HCT116 (cell line): ENCODE measurements around the gene TCP11L1. TPM values are rescaled to one million over a fixed set of nuclear protein-coding genes. Genes with fewer than 3 reads are reported as not detected.

ENCODE experiments used
- ATAC-seq: fragments of 200-7000 bp; cut with Tn5 transposase; 2 replicates; pipeline ENCODE4 v1.9.1; 2020; ENCODE audit warnings: mild to moderate bottlenecking, moderate library complexity
- BruUV-seq: library from RNA; stranded (reverse); fragments of 400-500 nt; replicated peaks from 2 replicates; lab custom pipeline; 2021; lab: Mats Ljungman, UMichigan
- CTCF ChIA-PET: fragments of 300-600 bp; sonication (Branson Sonifier 250); formaldehyde crosslinking; loops from one replicate; lab custom pipeline; 2021; ENCODE audit warnings: antibody characterized with exemption; lab: Charles Lee
- POLR2A ChIA-PET: fragments of 300-600, 350-600 bp; sonication (Branson Sonifier 250); formaldehyde crosslinking; loops from one replicate; lab custom pipeline; 2021; ENCODE audit warnings: antibody characterized with exemption; lab: Charles Lee
- RAD21 ChIA-PET, 2 experiments: fragments of 300-600 bp; sonication (Branson Sonifier 250); formaldehyde crosslinking; loops; one replicate each; lab custom pipeline; 2023; ENCODE audit warnings: low total read pairs in 2 of 2; ENCODE audit not compliant: uncharacterized antibody in 2 of 2, unreplicated experiment in 2 of 2, low non-redundant PET in 1 of 2; lab: Charles Lee
- DNase-seq: peaks from one replicate; pipeline ENCODE4 v3.0.0-alpha.2; 2010; ENCODE audit warnings: low read depth, low spot score
- H2AFZ ChIP-seq: fragments of 200-600 bp; shearing (Covaris generic), sonication (generic); 2 replicates; pipeline ENCODE4 v1.6.1; 2017; ENCODE audit warnings: low read depth, mixed run types, mixed read lengths, antibody characterized with exemption, low read length; ENCODE audit not compliant: poor library complexity, severe bottlenecking
- H3K27ac ChIP-seq: 2 replicates; pipeline ENCODE4 v1.5.1; 2012; ENCODE audit warnings: low read depth, low read length
- H3K27me3 ChIP-seq: fragments of 200-600 bp; sonication (generic); 2 replicates; pipeline ENCODE4 v1.6.1; 2016; ENCODE audit warnings: mixed run types, low read length, mixed read lengths; ENCODE audit not compliant: insufficient read depth
- H3K36me3 ChIP-seq, 2 experiments: fragments of 200-500 bp in 1 of 2; fragments of 200-600 bp in 1 of 2; sonication (Bioruptor generic) in 1 of 2; sonication (generic) in 1 of 2; 2 replicates each; pipeline versions ENCODE4 v1.5.1 to v1.6.1; 2014 to 2016; ENCODE audit warnings: low read length in 2 of 2, inconsistent platforms in 1 of 2, mixed read lengths in 1 of 2, mixed run types in 1 of 2; ENCODE audit not compliant: insufficient read depth in 2 of 2, control insufficient read depth in 1 of 2
- H3K4me1 ChIP-seq, 2 experiments: fragments of 200-600 bp in 1 of 2; sonication (generic) in 1 of 2; 2 replicates each; pipeline versions ENCODE4 v1.5.1 to v1.6.1; 2012 to 2017; ENCODE audit warnings: low read length in 2 of 2, inconsistent platforms in 1 of 2, mild to moderate bottlenecking in 1 of 2, mixed read lengths in 1 of 2, mixed run types in 1 of 2, moderate library complexity in 1 of 2; ENCODE audit not compliant: insufficient read depth in 2 of 2, control insufficient read depth in 1 of 2
- H3K4me2 ChIP-seq: fragments of 200-600 bp; sonication (generic); 2 replicates; pipeline ENCODE4 v1.6.1; 2017; ENCODE audit warnings: mixed run types, low read length, mixed read lengths
- H3K4me3 ChIP-seq, 2 experiments: fragments of 200-600 bp in 1 of 2; sonication (generic) in 1 of 2; replicated peaks in 1 of 2; 2 replicates each; pipeline ENCODE4 v1.5.1; 2011 to 2016; ENCODE audit warnings: low read length in 2 of 2, control low read depth in 1 of 2, low read depth in 1 of 2, mild to moderate bottlenecking in 1 of 2, mixed read lengths in 1 of 2, mixed run types in 1 of 2
- H3K79me2 ChIP-seq: fragments of 200-600 bp; sonication (generic); 2 replicates; pipeline ENCODE4 v1.6.1; 2017; ENCODE audit warnings: mild to moderate bottlenecking, mixed run types, low read length, moderate library complexity, mixed read lengths; ENCODE audit not compliant: insufficient read depth
- H3K9ac ChIP-seq: fragments of 200-600 bp; sonication (generic); 2 replicates; pipeline ENCODE4 v1.6.1; 2016; ENCODE audit warnings: low read length, mixed read lengths
- H3K9me2 ChIP-seq: fragments of 200-600 bp; sonication (generic), shearing (Covaris generic); 2 replicates; pipeline ENCODE4 v1.6.1; 2017; ENCODE audit warnings: mixed run types, mild to moderate bottlenecking, moderate library complexity; ENCODE audit not compliant: insufficient read depth
- H3K9me3 ChIP-seq, 2 experiments: fragments of 200-500 bp in 1 of 2; fragments of 200-600 bp in 1 of 2; sonication (Bioruptor generic) in 1 of 2; sonication (generic) in 1 of 2; 2 replicates each; pipeline ENCODE4 v1.6.1; 2014 to 2017; ENCODE audit warnings: low read length in 2 of 2, mixed read lengths in 2 of 2, inconsistent platforms in 1 of 2, low read depth in 1 of 2, mild to moderate bottlenecking in 1 of 2, mixed run types in 1 of 2, moderate library complexity in 1 of 2; ENCODE audit not compliant: control insufficient read depth in 1 of 2, insufficient read depth in 1 of 2
- H4K20me1 ChIP-seq: fragments of 200-600 bp; sonication (generic), shearing (Covaris generic); 2 replicates; pipeline ENCODE4 v1.6.1; 2017; ENCODE audit warnings: mixed run types, mild to moderate bottlenecking, moderate library complexity; ENCODE audit not compliant: insufficient read depth
- CTCF ChIP-seq, 3 experiments: fragments of 200-600 bp in 1 of 3; sonication (generic) in 1 of 3; IDR thresholded peaks in 2 of 3; conservative IDR thresholded peaks in 1 of 3; 2 replicates each; pipeline ENCODE4 v1.5.1; 2012 to 2017; ENCODE audit warnings: low read depth in 2 of 3, low read length in 2 of 3, antibody characterized with exemption in 1 of 3, borderline replicate concordance in 1 of 3, control low read depth in 1 of 3, mild to moderate bottlenecking in 1 of 3, mixed read lengths in 1 of 3, mixed run types in 1 of 3, moderate library complexity in 1 of 3; ENCODE audit not compliant: insufficient read depth in 1 of 3
- FOSL1 ChIP-seq: IDR thresholded peaks from 2 replicates; pipeline ENCODE4 v1.6.1; 2012; ENCODE audit warnings: low read depth
- JUND ChIP-seq: IDR thresholded peaks from 2 replicates; pipeline ENCODE4 v1.6.1; 2012
- MAX ChIP-seq: IDR thresholded peaks from 2 replicates; pipeline ENCODE4 v1.6.1; 2012
- POLR2A ChIP-seq: IDR thresholded peaks from 2 replicates; pipeline ENCODE4 v1.7.0; 2011; ENCODE audit warnings: borderline replicate concordance; ENCODE audit not compliant: insufficient read depth, insufficient read length; ENCODE audit errors: extremely low read depth
- POLR2AphosphoS5 ChIP-seq: IDR thresholded peaks from 2 replicates; pipeline ENCODE4 v1.6.1; 2011; ENCODE audit warnings: mild to moderate bottlenecking, low read depth, low read length, moderate library complexity
- SP1 ChIP-seq: IDR thresholded peaks from 2 replicates; pipeline ENCODE4 v1.6.1; 2012; ENCODE audit warnings: low read depth
- YY1 ChIP-seq: IDR thresholded peaks from 2 replicates; pipeline ENCODE4 v1.6.1; 2011; ENCODE audit warnings: low read length, low read depth, moderate library complexity, mild to moderate bottlenecking; ENCODE audit not compliant: insufficient replicate concordance; ENCODE audit errors: extremely low read depth
- ZNF274 ChIP-seq: fragments of 200-500 bp; sonication (Bioruptor generic); IDR thresholded peaks from 2 replicates; pipeline ENCODE4 v1.6.1; 2014; ENCODE audit warnings: mild to moderate bottlenecking, low read depth, low read length, inconsistent platforms
- intact Hi-C: fragments of 100-400 bp; cut with micrococcal nuclease; formaldehyde crosslinking; loops from 2 replicates; pipeline ENCODE4 v1.10.0; 2022
- total RNA-seq: library from RNA; stranded (reverse); gene quantifications from one replicate; pipeline ENCODE4 v1.2.1, GENCODE V29; 2021; ENCODE audit not compliant: unreplicated experiment

TCP11L1 gene
- total RNA-seq, 1 experiment from 2014 or later, result 12.0 TPM

- no peak overlapping the region for H2AFZ ChIP-seq
- CTCF ChIA-PET, result interaction anchor here (1.6 kb wide), 1 partner anchor 22 kb away, joined by 5 read pairs; no protein-coding TSS in a partner anchor
- TF ChIP-seq SP1 (no peak), YY1 (no peak), POLR2A (no peak), FOSL1 (no peak), POLR2AphosphoS5 (no peak), ZNF274 (no peak), JUND (no peak), CTCF (IDR thresholded peaks at IDR 0.05 in 2 of 3, conservative IDR thresholded peaks at IDR 0.05 in 1 of 3; ENCODE audit: borderline replicate concordance in 1 of 3, insufficient read depth in 1 of 3, low read depth in 2 of 3, low read length in 2 of 3) (no peak), MAX (no peak)
- peaks cover 16 to 40% of the 10 kb centered on the region in 2 experiments for H3K4me1 ChIP-seq
- no peak overlapping the region for H3K9ac ChIP-seq
- no peak overlapping the region for H3K4me3 ChIP-seq
- RAD21 ChIA-PET, result no interaction called here
- H3K36me3 ChIP-seq, result no peaks in the 10 kb centered on the region
- H4K20me1 ChIP-seq, result no peaks in the 10 kb centered on the region
- H3K27me3 ChIP-seq, result no peaks in the 10 kb centered on the region
- POLR2A ChIA-PET, result no interaction called here
- H3K27ac ChIP-seq, result no peak overlapping the region
- H3K9me3 ChIP-seq, result no peaks in the 10 kb centered on the region
- DNase-seq (no peak), ATAC-seq (no peak)
- H3K79me2 ChIP-seq, result no peaks in the 10 kb centered on the region
- intact Hi-C loops, result no loop called here
- no peak overlapping the region for H3K4me2 ChIP-seq
- no TSS peak for BruUV-seq
- no peaks in the 10 kb centered on the region for H3K9me2 ChIP-seq
Observed at GRCh38 chr11:33043221-33043830, 4.0 kb downstream of the TCP11L1 start.
